ENCODE measurements around the gene UBE2G2. TPM values are rescaled to one million over a fixed set of nuclear protein-coding genes. Genes with fewer than 3 reads are reported as not detected.

The UBE2G2 gene
- total RNA-seq, 1 experiment from 2014 or later: 121 TPM

DNA sequence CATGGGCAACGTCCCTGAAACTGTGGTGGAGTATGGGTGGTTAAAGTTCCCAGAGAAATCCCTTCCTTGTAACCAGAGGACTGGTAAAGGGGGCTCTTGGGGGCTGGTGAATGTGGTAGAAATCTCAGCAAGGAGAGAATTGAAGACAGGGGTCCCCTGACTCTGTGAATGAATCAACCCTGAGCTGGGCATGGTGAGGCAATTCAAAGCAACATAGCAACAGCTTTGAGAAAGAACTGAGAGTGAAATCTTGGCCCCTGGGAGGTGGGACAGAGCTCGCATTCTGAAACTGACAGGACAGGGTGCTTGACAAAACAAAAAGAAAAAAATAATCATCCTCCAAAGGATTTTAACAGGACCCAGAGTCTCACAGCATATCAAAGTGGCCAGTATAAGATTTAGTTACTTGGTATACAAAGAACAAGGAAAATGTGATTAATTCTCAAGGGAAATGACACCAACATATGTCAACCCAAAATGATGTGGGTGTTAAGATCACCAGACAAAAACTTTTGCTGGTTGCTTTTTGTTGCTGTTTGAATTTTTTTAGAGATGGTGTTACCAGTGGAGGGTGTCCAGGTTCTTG, 28.0 kb upstream of the UBE2G2 start:
- Histone ChIP-seq H4K20me1 (ENCODE audit: control insufficient read depth, insufficient read depth, insufficient read length) (no peaks in the 10 kb centered on the region), H3K4ac (ENCODE audit: low read depth, low read length) (no peak overlapping the region), H2BK15ac (ENCODE audit: low read depth, low read length) (no peak overlapping the region), H3K14ac (ENCODE audit: insufficient read depth, low read length) (no peak overlapping the region), H3K27ac (ENCODE audit: insufficient read length, low read depth, low read length) (no peak overlapping the region), H2BK120ac (ENCODE audit: low read depth, low read length, poor library complexity, severe bottlenecking) (no peak overlapping the region), H2AK5ac (ENCODE audit: insufficient read length, low read length) (no peak overlapping the region), H3K9me3 (ENCODE audit: control insufficient read depth, low read depth, low read length) (peaks cover 18% of the 10 kb centered on the region), H3K23me2 (ENCODE audit: insufficient read length, low read depth, low read length, poor library complexity, severe bottlenecking) (no peaks in the 10 kb centered on the region), H3K23ac (ENCODE audit: insufficient read length, low read depth, low read length) (no peak overlapping the region), H3K79me2 (ENCODE audit: insufficient read depth, low read length) (no peaks in the 10 kb centered on the region), H4K5ac (ENCODE audit: insufficient read length, low read depth, low read length) (no peak overlapping the region), H2BK5ac (ENCODE audit: insufficient read length, low read length) (no peak overlapping the region), H3K18ac (ENCODE audit: insufficient read length, low read depth, low read length) (no peak overlapping the region), H3K9ac (ENCODE audit: extremely low read depth, insufficient read length, low read length) (no peak overlapping the region), H3K56ac (ENCODE audit: insufficient read length, low read depth, low read length) (no peak overlapping the region), H3T11ph (ENCODE audit: low read length) (no peak overlapping the region), H3K79me1 (ENCODE audit: insufficient read depth, low read depth, low read length, poor library complexity, severe bottlenecking) (no peaks in the 10 kb centered on the region), H2BK20ac (ENCODE audit: low read depth, low read length, poor library complexity, severe bottlenecking) (no peak overlapping the region), H3K4me1 (ENCODE audit: insufficient read depth, low read length) (no peaks in the 10 kb centered on the region), H2AFZ (ENCODE audit: low read length) (no peak overlapping the region), H3K4me2 (ENCODE audit: insufficient read depth, insufficient read length, low read length) (no peak overlapping the region), H4K8ac (replicated peaks; ENCODE audit: insufficient read length, low read depth, low read length) (no peak overlapping the region), H2BK12ac (ENCODE audit: insufficient read length, low read depth, low read length) (no peak overlapping the region), H4K91ac (ENCODE audit: insufficient read length, low read depth, low read length) (no peak overlapping the region), H3K27me3 (ENCODE audit: insufficient read depth, low read length) (no peaks in the 10 kb centered on the region)
- DNase-seq: no peak
- H3K4me1 Mint-ChIP-seq: peaks cover 0 to 4% of the 10 kb centered on the region in 2 experiments; a peak in 1 of 4 replicates
- peaks cover 34% of the 10 kb centered on the region for H3K27me3 Mint-ChIP-seq (ENCODE audit: low read depth)
- H3K27ac Mint-ChIP-seq: no peak overlapping the region
- no peak overlapping the region for H3K4me3 Mint-ChIP-seq
- peaks cover 30 to 36% of the 10 kb centered on the region in 2 experiments for H3K9me3 Mint-ChIP-seq
- no CpG with 5 or more reads among the region's 2 CpGs for WGBS (ENCODE audit: extremely low coverage, insufficient read length, low lambda C conversion rate)
- TF ChIP-seq, protein P1, sequence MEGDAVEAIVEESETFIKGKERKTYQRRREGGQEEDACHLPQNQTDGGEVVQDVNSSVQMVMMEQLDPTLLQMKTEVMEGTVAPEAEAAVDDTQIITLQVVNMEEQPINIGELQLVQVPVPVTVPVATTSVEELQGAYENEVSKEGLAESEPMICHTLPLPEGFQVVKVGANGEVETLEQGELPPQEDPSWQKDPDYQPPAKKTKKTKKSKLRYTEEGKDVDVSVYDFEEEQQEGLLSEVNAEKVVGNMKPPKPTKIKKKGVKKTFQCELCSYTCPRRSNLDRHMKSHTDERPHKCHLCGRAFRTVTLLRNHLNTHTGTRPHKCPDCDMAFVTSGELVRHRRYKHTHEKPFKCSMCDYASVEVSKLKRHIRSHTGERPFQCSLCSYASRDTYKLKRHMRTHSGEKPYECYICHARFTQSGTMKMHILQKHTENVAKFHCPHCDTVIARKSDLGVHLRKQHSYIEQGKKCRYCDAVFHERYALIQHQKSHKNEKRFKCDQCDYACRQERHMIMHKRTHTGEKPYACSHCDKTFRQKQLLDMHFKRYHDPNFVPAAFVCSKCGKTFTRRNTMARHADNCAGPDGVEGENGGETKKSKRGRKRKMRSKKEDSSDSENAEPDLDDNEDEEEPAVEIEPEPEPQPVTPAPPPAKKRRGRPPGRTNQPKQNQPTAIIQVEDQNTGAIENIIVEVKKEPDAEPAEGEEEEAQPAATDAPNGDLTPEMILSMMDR (conservative IDR thresholded peaks at IDR 0.05): no peak
- peaks cover 0 to 9% (median 7%) of the 10 kb centered on the region in 3 experiments; a peak in 4 of 7 replicates for H3K36me3 Mint-ChIP-seq (ENCODE audit: insufficient read depth in 1 of 3, low read depth in 3 of 3)

All from H9 (cell line).